HG02981 (cell line): ENCODE data around the gene OR9K2.
"Not testable (repeated sequence)": the region's sequence is repeated elsewhere in the genome, so short reads cannot be mapped to it uniquely, and the experiment has no call there.

Source experiments
- ATAC-seq: cut with Tn5 transposase; IDR thresholded peaks from one replicate; pipeline ENCODE4 v1.9.1; 2021; ENCODE audit warnings: mild to moderate bottlenecking, moderate library complexity; ENCODE audit not compliant: unreplicated experiment

OR9K2 gene, protein sequence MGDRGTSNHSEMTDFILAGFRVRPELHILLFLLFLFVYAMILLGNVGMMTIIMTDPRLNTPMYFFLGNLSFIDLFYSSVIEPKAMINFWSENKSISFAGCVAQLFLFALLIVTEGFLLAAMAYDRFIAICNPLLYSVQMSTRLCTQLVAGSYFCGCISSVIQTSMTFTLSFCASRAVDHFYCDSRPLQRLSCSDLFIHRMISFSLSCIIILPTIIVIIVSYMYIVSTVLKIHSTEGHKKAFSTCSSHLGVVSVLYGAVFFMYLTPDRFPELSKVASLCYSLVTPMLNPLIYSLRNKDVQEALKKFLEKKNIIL

DNA sequence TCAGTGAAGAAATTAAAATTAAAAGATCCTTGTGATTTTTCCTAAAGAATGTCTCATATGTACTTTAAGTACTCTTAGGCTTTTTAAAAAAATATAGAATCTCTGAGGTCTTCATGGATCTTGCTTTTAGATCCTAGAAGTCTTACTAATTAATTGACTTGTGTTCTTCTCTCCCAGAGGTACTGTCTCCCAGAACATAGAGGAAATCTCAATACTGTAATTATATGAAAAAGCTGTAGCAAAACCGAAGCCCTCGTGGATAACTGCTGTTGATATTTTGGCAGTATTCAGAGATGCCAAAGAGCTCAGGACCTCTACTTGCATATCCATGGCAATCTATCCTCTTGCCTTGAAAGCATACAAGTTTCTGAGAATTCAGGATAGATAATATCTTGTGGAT is at the start of gene OR9K2:
OR9K2 (plus strand) TSS at position 301 of the 400 bp plus-strand sequence. CDS start 3,429 bp downstream, outside the sequence.
- no peak for ATAC-seq

DNA sequence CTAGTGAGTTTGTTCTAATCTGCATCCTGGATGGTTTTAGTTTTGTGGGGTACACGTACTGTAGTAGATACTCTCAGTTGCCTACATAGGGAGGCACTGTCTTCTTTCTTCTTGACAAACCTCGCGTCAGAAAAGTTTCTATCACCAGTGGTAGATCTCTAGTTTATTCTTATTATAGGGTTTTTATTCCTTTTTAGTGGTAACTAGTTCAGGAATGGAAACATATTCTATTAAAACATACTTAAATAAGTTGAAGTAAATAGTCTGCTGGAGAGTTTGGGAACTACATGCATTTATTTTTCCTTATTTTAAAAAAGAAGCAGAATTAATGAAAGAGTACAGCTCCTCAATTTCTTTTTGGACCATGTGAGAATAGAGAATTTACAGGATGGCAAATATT is 33.6 kb upstream of the OR9K2 start:
- no peak for ATAC-seq

DNA sequence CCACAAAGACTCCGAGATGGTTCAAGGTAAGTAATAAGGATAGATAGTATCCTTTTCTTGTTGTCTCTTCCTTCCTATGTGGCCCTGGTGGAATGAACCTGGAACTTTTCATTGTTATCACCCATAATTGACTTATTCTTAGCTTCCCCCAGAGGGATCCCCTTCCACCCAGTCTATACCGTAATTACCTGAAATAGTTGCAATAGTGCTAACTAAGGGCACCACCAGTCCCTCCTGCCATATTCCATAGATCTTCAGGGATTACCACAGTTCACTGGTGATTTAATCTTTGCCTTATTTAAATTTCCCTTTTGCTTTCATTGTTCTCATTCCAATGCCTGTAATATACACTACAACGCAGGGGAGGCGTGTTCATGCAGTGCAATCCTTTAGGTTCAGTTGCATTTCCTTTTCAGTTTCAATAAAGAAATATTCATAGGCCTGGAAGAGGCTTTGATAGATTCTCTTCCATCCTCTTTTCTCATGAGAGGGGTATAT is 13.8 kb upstream of the OR9K2 start:
- no peak for ATAC-seq

DNA sequence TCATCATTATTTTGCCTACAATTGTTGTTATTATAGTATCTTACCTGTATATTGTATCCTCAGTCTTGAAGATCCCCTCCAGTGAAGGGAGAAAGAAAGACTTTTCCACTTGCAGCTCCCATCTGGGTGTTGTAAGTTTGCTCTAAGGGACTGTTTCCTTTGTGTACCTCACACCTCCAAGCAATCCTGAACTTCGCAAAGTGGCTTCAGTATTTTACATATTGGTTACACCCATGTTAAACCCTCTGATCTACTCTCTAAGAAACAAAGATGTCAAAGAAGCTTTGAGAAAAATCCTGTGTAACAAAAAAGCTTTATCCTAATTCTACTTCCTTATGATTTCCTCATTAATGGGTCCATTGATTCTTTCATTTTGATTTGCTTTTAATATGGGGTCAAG is 10.1 kb upstream of the OR9K2 start:
- ATAC-seq, result no peak

DNA sequence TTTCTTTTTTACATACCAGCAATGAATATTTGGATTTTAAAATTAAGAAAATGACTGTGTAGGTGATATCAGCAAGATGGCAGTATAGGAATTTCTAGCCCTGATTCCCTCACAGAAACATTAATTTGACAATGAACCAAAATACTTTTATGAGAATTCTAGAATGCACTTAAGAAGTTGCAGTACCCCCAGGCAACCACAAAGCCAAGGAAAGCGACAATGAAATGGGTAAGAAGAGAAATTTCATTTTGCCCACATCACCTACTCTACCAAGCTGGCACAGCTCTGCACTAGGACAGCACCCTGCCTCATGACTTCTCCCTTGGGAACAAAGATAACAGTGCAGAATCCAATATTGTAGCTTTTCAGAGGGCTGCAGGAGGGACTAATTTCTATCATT is 6.6 kb downstream of the OR9K2 start:
- no peak for ATAC-seq

- ATAC-seq, result no peak
Observed at GRCh38 chr12:55142669-55143565, 16.7 kb downstream of the OR9K2 start.

- ATAC-seq, result no peak
Observed at GRCh38 chr12:55143566-55143870, 17.3 kb downstream of the OR9K2 start.

DNA sequence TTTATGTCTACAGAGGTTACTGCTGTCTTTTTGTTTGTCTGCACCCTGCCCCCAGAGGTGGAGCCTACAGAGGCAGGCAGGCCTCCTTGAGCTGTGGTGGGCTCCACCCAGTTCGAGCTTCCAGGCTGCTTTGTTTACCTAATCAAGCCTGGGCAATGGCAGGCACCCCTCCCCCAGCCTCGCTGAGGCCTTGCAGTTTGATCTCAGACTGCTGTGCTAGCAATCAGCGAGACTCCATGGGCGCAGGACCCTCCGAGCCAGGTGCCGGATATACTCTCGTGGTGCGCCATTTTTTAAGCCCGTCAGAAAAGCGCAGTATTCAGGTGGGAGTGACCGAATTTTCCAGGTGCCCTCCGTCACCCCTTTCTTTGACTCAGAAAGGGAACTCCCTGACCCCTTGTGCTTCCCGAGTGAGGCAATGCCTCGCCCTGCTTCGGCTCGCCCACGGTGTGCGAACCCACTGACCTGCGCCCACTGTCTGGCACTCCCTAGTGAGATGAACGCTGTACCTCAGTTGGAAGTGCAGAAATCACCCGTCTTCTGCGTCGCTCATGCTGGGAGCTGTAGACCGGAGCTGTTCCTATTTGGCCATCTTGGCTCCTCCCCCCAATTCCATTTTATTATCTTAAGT is 40.9 kb downstream of the OR9K2 start:
- ATAC-seq, result not testable (repeated sequence)

GRCh38 chr12:55171445-55171844 is 45.2 kb downstream of the OR9K2 start:
- no peak for ATAC-seq

DNA sequence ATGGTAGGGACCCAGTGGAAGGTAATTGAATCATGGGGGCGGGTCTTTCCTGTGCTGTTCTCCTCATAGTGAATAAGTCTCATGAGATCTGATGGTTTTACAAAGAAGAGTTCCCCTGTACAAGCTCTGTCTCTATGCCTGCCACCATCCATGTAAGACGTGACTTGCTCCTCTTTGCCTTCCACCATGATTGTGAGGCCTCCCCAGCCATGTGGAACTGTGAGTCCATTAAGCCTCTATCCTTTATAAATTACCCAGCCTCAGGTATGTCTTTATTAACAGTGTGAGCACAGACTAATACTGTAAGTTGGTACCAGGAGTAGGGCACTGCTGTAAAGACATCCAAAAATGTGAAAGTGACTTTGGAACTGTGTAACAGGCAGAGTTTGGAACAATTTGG is 45.6 kb downstream of the OR9K2 start:
- not testable (repeated sequence) for ATAC-seq

DNA sequence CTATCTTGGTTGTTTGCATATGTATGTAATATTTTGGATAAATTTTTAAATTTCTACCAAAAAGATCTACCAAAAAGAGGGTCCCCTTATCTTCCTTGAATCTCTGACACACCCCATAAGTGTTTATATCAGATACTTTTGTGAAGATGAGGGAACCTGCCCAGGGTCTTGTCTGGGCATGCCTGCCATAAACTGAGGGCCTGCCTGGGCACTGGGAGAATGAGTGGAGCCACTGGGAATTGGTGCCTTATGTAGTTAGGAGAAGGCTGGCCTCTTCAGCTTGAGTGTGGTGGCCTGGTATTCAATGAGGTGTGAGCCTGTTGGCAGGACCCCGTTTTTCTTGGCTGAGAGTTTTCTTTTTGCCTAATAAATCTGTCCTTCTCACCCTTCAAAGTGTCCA is 46.5 kb downstream of the OR9K2 start:
- ATAC-seq, result no peak

DNA sequence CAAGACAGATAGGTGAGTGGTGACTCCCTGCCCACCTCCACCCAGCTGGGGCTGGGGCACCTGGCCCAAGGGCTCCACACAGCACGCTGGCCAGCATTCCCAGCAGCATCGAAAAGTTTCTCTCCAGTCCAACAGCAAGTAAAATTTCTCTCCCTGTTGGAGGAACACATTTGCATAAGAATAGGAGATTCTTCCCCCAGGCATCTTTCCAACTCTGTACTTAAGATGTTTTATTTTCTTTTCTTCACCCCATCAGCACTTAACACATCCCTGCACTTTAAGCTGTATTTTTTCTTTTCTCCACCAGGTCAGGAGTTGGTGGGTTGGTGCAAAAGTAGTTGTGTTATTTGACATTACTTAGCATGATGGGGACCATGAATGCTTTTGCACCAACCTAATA is 47.2 kb downstream of the OR9K2 start:
- ATAC-seq, result no peak
